Peyer's patch (tissue), 4 donors: ENCODE measurements around the gene CALN1.

ENCODE experiments used
- CTCF ChIP-seq, 6 experiments: fragments of 450-650 bp in 4 of 6; fragments of 200-600 bp in 2 of 6; sonication (generic) in 1 of 6; IDR thresholded peaks; one replicate each; pipeline ENCODE4 v1.5.1; 2017 to 2019; ENCODE audit warnings: antibody characterized with exemption in 6 of 6, mild to moderate bottlenecking in 3 of 6, moderate library complexity in 1 of 6
- POLR2A ChIP-seq, 2 donors: fragments of 450-650 bp; IDR thresholded peaks; one replicate each; pipeline ENCODE4 v1.5.1; 2017; ENCODE audit warnings: antibody characterized with exemption in 2 of 2, mild to moderate bottlenecking in 2 of 2, moderate library complexity in 2 of 2

GRCh38 chr7:71783779-71784178 lies 628.4 kb downstream of the CALN1 start:
- TF ChIP-seq CTCF (IDR thresholded peaks at IDR 0.05) = no peak
- no peak for TF ChIP-seq POLR2A (IDR thresholded peaks at IDR 0.05)
